GM18499 (cell line): Measurements from ENCODE around the gene SYN1.

Source experiments
- ATAC-seq: cut with Tn5 transposase; IDR thresholded peaks from one replicate; pipeline ENCODE4 v1.9.1; 2021; ENCODE audit warnings: moderate number of reproducible peaks; ENCODE audit not compliant: insufficient read depth, unreplicated experiment

Gene SYN1

DNA sequence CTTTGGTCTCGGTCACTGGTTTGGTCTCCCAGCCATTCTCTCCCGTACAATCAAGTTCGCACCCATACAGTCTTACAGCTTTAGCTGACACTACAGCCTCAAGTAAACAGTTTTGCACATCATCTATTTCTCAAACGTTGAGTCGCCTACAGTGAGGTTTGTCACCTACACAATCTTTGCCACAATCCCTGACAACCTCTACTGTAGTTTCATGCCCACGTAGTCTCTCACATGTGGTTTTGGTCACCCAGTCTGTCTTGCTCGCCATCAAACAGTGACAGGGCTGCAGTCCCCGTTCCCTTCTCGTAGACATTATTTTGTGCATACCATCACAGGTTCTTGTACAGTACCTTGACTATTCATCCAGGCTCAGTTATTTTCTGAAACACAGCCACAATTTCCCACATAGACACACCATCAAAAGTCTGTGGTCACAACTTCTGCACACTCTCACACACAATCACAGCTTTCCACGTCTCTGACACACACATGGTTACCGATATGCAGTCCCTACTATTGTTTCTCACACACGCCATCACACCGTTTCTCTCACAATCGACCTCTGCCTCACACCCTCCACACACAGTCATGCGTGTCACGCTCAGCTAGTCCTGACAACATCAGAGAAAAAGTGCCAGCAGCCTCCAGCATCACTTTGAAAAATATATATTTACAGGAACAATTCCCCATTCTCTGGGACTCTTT is 15.4 kb upstream of the SYN1 start:
- no peak for ATAC-seq

DNA sequence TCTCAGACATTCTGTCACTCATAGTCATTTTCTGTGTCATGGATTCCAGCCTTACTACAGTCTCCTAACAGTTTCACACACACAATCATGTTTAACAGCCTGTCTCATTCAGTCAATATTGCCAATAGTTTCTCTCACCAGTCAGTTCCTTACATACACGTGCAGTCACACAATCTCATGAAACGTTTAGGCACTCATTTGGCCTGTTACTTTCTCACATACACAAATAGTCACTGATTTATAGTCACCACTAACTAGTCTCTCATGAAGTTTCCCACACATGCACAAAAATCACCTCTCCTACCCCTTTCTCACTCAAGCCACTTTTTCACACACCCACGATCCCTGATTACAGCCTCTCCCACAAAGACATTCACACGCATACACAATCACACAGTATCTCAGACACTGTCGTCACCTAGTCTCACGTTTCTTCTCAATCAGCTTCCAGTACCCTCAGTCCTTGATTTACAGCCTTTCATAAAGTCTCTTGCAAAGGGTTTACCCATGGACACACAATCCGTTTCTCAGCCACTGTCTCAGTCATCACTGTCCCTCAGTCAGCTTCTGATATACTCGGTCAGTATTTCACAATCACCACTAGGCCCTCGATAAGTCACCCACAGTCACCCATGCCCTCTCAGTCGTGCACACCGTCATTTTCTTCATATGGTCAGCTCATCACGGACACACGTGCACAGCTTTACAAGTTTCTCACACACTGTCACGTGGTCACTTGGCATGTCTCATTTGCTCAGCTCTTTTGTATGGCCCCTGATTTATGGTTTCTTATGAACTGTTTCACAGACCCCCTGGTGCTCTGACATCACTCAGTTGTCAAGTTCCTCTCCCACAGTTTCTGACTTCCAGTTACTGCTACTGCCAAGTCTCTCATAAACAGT is 14.3 kb upstream of the SYN1 start:
- no peak for ATAC-seq

DNA sequence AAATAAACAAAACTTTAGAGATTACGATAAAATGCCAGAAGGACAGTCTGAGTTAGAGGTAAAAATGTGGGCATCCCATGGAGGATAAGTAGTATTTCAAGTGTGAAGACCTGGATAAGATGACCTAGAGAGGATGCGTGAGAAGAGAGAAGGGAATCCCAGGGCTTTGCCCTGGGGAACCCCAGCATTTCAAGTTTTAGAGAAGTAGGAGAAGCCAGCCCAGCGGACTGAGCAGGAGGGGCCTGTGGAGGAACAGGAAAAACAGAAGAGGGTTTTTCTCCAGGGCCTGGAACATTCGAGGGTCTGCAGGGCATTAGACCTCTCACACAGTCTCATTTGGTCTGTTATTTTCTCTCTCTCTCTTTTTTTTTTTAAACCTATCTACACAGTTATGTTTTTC is 13.0 kb upstream of the SYN1 start:
- ATAC-seq, result no peak

DNA sequence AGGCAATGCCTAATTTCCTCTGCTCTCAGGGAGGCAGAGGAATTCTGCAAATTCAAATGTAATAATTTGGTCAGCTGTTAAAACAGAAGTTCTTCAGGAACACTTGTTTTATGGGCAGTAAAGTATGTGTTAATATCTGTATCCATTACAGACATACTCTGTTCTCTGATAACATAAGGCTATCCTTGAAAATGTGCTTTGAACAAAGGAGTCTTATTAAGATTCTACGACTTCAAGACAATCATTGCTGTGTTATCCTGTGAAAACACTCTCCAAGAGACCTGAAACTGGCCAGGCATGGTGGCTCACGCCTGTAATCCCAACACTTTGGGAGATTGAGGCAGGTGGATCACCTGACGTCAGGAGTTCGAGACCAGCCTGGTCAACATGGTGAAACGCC is 12.0 kb upstream of the SYN1 start:
- ATAC-seq, result no peak

DNA sequence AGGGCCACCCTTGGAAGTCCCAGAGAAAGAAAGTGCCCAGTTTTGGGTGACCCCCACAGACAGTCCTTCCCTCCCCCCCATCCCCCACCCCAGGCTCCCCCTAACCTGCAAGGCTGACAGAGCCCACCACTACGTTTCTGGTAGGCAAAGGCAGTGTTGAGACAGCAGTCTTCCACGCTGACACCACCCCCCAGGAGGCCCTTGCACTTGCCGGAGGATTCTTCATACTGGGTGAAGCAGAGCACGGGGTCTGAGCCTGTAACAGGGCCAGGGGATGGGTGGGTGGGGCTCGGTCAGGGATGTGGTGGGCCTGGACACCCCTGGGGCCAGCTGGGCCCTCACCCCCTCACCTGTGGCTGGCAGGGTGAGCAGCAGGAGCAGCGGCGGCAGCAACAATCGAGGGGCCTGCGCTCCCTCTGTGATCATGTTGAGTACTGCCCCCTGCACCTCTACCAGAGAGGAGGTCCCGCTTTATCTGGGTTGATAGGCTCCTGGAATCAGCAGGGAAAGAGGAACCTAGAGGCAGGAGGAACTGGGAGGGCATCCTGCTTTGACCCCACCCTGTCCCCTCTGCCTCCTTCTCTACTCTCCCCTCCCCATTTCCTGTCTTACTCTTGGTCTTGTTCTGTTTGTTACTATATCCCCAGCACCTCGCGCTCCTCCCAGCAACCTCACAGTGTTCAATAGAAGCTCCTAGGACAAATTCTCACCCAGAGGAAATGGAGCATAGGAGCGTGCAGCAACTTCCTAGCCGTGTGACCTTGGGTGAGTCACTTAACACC is 10.0 kb upstream of the SYN1 start, which contains the start of gene CFP:
Gene CFP, minus strand, starts transcription at position 512 of the 782 bp plus-strand sequence. Its CDS starts 86 bp downstream, at position 426.
- ATAC-seq, result no peak

DNA sequence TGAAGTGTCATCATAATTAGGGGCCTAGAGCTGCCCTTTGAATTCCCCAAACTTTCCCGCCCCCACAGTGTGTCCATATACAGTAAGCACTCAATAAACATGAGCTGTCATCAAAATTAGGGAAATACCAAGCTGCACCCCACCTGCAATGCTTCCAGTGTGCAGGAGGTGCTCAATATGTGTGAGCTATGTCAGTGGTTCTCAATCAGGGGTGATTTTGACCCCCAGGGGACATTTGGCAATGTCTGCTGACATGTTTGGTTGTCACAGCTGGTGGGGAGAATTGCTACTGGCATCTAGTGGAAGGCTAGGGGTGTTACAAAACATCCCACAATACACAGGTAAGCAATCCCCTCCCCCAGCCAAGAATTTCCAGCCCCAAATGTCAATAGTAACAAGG is 9.3 kb upstream of the SYN1 start:
- no peak for ATAC-seq

DNA sequence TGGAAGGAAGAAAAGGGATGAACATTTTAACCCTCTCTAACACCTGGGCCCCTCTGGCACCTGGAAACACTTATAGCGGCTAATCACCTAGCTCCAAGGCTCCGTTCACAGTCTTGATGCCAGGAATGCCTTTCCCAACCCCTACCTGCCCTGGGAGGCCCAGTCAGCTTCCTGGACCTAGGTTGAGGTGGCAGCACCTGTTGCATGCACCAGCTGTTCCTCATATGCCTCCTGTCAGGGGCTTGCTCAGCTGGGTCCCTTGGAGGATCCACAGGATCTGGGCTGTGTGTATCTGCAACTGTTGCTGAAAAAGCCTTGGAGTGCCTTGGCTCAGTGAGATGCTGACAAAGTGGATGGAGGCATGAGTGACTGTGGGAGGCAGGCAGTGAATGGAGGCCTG is 5.7 kb upstream of the SYN1 start:
- no peak for ATAC-seq

DNA sequence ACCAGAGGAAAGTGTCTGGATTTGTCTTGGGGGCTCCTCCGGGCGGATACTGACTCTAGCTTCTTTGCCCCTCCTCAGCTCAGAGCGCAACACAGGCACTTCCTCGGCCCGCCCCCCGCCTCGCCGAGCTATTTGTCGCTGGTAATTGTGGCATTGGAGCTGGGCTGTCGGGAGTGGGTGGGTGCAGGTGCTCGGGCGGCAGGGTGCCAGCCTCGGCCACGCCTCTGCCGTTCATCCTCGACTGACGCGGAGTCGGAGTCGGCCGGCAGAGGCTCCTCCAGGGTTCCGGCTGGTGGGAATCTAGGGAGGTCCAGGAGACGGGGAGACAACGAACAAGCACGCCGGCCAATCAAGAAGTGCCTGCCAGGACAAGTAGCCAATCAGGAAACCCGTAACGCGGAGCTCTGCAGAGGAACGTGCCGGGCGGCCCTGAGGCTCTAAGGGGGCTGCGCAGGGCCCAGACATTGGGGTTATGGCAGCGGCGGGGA is 3.9 kb upstream of the SYN1 start:
- ATAC-seq, result no peak

DNA sequence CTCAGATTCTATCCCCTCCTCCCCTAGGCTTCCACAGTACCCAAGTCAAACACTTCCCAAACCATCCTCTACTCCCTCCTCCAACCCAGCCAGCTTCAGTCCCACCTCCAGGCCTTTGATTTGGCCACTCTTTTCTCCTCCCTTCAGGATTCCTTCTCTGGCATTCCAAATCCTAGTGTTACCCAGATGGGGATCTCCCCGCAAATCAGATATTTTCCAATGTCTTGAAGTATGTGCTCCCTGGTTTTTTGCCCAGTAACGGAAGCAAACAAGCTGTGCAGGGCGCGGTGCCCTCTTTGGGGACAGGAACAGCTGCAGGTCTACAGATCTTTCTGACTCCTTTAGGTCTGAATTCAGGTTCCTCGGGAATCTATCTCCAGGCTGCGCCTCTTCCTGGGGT is 2.2 kb upstream of the SYN1 start:
- ATAC-seq, result no peak

DNA sequence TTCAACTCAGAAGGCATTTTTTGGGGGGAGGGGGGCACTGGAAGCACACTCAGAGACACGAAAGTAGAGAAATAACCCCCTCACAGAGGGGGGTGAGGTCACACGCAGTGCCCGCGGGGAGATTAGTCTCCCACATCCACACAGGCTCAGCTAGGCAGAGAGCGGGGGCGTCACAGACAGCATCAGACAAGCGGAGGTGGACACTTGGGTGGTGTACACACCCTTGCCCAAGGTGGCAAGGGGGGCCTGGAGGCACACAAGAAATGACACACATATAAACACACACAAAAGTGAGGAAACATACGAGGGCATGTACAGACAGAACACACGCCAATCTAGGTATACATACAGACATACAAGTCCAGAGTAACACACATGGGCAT is 637 bp upstream of the SYN1 start:
- no peak for ATAC-seq

DNA sequence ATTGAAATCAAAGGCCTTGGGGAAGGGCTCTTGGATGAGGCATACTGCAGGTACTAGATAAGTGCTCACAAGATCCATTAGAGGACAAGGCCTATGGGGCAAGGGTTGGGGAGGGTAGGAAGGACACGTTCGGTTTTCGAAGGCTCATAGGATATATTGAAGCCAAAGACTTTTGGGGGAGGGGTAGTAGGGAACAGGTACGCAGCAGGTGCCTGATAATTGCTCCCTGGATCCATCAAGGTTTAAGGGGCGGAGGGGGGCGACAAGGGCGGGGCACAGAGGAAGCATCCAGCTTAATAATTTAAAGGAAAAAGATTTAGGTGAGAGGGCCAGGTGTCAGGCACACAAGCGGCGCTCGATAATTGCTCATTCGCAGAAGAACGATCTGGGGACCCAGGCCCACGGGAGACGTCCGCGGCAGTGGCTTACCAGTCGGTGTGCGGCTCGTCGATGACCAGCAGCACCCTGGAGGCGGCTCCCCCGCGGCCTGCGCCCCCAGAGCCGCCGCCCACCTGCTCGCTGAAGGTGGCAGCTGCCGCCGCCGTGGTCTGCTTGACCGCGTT is 653 bp downstream of the SYN1 start:
- no peak for ATAC-seq

DNA sequence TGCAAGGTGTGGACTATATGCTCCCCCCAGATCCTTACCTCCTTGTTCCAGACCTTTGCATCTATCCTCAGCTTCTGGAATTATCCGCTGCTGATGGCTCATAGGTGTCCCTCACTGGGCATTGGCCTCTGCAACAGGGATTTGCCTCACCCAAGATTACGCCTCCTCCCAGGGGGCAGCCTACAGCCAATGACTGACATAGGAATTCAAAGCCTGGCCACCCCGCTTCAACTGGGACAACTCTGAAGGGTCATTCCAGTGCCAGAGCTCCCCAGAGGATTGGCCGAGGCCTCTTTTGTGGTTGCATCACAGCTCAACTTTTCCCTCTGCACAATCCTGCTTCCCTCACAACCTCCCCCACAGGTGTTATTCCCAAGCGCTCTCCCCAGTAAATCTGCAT is 5.0 kb downstream of the SYN1 start:
- no peak for ATAC-seq

DNA sequence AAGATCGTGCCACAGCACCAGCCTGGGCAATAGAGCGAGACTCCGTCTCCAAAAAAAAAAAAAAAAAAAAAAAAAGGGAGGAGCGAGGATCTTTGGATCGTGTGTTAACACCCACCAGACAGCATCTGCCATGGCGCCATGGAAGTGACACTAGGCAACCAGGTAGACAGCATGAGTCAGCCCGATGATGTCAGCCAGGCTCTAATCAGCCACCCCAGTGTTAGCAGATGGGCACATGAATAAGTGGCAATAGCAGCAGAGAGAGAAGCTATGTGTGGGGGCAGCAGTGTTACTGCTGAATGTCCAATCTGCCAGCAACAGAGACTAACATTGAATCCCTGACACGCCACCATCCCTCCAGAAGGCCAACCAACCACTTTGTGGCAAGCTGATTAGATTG is 6.6 kb downstream of the SYN1 start:
- ATAC-seq, result no peak

DNA sequence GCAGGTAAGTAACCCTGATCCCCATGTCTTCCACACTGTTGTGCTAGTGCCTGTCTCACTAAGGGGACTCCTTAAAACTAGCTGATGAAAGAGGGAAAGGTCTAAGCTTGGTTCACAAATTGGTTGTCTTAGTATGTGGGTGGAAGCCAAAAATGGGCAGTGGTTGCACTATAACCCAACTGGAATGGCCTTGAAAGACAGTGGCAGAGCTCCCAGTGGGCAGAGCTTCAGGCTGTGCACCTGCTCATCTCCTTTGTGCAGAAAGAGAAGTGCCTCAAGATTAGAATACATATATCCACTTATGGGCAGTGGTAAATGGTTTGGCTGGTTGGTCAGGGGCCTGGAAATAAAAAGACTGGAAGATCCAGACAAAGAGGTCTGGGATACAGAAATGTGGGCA is 7.2 kb downstream of the SYN1 start:
- ATAC-seq, result no peak

DNA sequence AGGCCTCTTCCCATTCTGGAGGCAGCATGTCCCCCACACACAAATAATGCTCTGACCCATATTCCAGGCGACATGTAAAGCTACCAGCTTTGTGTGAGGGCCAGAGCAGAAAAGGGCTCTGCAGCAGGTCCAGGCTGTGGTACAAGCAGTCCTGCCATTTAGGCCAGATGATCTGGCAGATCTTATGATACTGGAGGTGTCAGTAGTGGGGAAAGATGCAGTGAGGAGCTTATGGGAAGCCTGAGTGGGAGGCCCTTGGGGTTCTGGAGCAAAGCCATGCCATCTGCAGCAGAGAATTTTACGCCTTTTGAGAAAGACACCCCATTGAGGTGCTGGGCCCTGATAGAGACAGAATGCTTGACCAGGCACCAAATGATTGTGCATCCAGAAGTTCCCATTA is 7.7 kb downstream of the SYN1 start:
- no peak for ATAC-seq

DNA sequence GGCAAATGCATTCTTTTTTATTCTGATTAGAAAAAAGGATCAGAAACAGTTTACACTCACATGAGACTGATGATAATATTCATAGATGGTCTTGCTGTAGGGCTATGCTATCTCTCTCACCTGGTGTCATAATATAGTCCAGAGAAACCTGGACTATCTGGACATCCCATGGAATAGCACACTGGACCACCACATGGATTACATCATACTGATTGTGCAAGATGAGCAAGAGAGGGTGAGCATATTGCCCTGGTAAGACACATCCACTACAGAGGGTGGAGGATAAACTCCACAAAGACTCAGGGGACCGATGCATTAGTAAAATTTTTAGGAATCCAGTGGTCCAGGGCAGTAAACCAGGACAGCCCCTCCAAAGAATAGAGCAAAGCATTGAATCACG is 8.2 kb downstream of the SYN1 start:
- ATAC-seq, result no peak

DNA sequence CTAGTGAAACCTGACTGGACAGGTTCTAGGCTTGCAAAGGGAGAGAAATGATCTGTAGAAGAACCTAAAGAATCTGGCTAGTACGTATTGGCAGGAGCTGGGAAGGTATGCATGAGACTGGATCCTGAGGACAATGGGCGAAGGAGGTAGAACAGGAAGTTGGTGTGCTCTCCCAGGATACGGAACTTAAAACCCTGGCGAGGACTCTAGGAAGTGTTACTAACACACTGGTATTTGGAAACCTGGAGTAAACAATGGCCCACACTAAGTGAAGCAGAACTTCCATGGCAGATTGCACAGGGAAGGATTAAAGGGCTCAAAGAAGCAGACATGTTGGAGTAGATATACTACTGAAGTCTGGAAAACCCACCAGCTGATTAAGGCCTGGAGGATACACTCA is 9.1 kb downstream of the SYN1 start:
- no peak for ATAC-seq

DNA sequence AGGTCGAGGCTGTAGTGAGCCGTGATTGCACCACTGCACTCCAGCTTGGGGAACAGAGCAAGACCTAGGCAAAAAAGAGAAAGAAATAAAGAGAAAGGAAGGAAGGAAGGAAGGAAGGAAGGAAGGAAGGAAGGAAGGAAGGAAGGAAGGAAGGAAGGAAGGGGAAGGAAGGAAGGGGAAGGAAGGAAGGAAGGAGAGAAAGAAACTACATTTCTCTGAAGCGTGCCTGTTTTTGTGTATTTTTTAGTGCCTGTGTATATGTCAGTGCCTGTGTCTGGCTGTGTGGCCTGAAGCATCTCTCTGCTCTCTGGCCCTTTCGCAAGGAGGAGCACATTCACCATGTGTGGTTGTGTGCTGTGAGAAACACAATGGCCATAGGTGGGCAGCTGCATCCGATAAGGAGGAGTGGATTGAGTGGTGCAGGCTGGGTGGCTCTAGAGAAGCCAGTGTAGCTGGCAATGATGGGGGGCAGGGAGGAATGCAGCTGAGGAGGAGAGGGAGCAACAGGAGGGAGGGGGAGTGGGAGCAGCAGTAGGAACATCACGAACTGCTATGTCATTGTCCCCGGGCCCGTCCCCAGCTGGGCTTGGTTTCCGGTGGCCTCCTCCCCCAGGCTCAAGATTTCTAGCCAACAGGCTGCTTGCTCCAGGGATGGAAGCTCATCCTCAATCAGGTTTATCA is 11.4 kb downstream of the SYN1 start:
- ATAC-seq, result no peak

DNA sequence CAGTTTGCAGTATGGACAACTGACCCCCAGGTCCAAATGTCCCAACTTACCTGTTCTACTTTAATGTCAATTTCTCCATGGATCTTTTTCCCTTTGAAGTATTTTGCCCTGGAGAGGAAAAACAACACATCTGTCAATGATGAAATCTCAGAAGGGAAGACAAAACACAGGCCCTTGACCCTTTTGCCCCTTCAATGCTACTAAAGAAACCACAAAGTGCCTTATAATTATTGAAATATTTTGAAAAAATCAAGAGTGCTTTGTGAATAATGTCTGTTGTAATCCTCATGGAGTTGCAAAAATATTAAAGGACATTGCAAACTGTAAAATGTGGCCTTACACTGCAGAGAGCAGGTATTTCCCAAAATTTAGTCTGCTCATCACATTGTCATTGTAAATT is 12.6 kb downstream of the SYN1 start:
- ATAC-seq, result no peak

DNA sequence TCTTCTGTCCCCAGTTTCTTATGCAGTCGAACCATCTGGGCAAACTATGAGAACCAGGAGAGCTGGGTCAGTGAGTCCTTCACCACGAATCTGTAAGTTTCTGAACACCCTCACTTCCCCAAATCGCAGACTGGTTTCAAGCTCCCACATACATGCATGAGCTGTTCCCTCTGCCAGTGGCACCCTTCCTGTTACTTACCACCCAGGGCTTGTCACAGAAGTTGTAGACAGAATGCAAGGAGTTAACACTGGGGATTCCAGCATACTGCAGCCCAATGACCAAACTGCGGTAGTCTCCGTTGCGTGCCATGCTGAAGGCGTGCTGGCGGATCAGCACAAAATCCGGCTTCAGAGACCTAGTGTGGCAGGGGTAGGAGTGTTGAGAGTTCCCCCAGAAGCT is 14.6 kb downstream of the SYN1 start:
- no peak for ATAC-seq
